ENCODE data around the gene GPR18. TPM values are rescaled to one million over a fixed set of nuclear protein-coding genes. Genes with fewer than 3 reads are reported as not detected.

The GPR18 gene
- total RNA-seq, 2 experiments from 2014 or later = 42.9 to 45.1 TPM

DNA sequence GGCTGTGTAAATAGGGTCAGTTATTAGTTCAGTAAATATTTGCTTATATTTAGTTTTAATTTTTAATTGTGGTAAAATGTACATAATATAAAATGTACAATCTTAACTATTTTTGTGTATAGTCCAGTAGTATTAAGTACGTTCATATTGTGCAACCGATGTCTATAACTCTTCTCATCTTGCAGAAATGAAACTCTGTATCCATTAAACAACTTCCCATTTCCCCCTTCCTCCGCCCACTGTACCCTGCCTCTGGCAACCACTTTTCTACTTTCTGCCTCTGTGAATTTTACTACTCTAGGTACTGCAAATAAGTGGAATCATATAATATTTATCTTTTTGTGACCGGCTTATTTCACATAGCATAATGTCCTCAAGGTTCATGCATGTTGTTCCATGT is 33.1 kb downstream of the GPR18 start:
- no peak for ATAC-seq (ENCODE audit: poor library complexity)

DNA sequence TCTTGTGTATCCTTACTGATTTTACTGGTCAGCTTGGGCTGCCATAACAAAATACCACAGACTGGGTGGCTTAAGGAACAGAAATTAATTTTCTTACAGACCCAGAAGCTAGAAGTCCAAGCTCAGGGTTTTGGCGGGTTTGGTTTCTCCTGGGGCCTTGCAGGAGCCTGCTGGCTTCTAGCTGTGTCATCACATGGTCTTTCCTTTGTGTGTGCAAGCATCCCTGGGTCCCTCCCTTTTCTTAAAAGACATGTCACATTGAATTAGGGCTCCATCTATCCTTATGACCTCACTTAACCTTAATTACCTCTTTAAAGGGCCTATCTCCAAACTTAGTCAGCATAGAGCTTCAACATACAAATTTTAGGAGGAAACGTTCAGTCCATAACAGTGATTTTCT is 34.2 kb downstream of the GPR18 start:
- ATAC-seq (ENCODE audit: poor library complexity) (no peak), DNase-seq (peak in 1 of 14 experiments; percentile 26)
- Mint-ChIP-seq H3K27me3 (no peaks in the 10 kb centered on the region), H3K9me3 (no peaks in the 10 kb centered on the region), H3K27ac (peak overlapping the region; percentile 100), H3K4me3 (peak overlapping the region; percentile 26), H3K36me3 (ENCODE audit: low read depth) (peaks cover 47% of the 10 kb centered on the region), H3K4me1 (ENCODE audit: low read depth) (peaks cover 91% of the 10 kb centered on the region)
- intact Hi-C loops (cut with DNase I, micrococcal nuclease) = no loop called here
- CTCF ChIA-PET = interaction anchor here (1.1 to 1.6 kb wide), 3 partner anchors 12 to 31 kb away, joined by 3 to 9 read pairs (median 4); partner anchors contain the start of gene UBAC2
- peak overlapping the region; percentile 26 to 29 for H3K27ac ChIP-seq (ENCODE audit: low read depth in 1 of 2, low read length in 2 of 2)
- H3K4me3 ChIP-seq (ENCODE audit: low read length) = no peak overlapping the region
- H3K4me1 ChIP-seq (ENCODE audit: insufficient read depth, low read length) = peaks cover 62% of the 10 kb centered on the region
- POLR2A ChIA-PET = interaction anchor here (0.6 to 1.7 kb wide), 9 partner anchors 9 to 382 kb away, joined by 3 to 14 read pairs (median 3); partner anchors contain the start of genes GPR18 and UBAC2
- H3K27me3 ChIP-seq (ENCODE audit: control insufficient read depth in 1 of 2, insufficient read depth in 2 of 2, low read length in 2 of 2) = no peaks in the 10 kb centered on the region
- H3K9me3 ChIP-seq (ENCODE audit: control insufficient read depth in 1 of 2, insufficient read depth in 1 of 2, low read length in 2 of 2) = no peaks in the 10 kb centered on the region
- peaks cover 12% of the 10 kb centered on the region for H3K36me3 ChIP-seq (ENCODE audit: insufficient read depth, low read length)
- TF ChIP-seq, protein P1, sequence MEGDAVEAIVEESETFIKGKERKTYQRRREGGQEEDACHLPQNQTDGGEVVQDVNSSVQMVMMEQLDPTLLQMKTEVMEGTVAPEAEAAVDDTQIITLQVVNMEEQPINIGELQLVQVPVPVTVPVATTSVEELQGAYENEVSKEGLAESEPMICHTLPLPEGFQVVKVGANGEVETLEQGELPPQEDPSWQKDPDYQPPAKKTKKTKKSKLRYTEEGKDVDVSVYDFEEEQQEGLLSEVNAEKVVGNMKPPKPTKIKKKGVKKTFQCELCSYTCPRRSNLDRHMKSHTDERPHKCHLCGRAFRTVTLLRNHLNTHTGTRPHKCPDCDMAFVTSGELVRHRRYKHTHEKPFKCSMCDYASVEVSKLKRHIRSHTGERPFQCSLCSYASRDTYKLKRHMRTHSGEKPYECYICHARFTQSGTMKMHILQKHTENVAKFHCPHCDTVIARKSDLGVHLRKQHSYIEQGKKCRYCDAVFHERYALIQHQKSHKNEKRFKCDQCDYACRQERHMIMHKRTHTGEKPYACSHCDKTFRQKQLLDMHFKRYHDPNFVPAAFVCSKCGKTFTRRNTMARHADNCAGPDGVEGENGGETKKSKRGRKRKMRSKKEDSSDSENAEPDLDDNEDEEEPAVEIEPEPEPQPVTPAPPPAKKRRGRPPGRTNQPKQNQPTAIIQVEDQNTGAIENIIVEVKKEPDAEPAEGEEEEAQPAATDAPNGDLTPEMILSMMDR (IDR thresholded peaks at IDR 0.05) = no peak

More for the DNA sequence above, 33.1 kb downstream of the GPR18 start:
- no peaks in the 10 kb centered on the region for H3K27me3 ChIP-seq (ENCODE audit: control insufficient read depth in 1 of 2, insufficient read depth in 2 of 2, low read length in 2 of 2)
- no peak overlapping the region for H3K27ac ChIP-seq (ENCODE audit: low read depth in 1 of 2, low read length in 2 of 2)
- H3K4me1 ChIP-seq (ENCODE audit: insufficient read depth, low read length) = peaks cover 65% of the 10 kb centered on the region
- POLR2A ChIA-PET = no interaction called here
- Mint-ChIP-seq H3K9me3 (no peaks in the 10 kb centered on the region), H3K4me3 (no peak overlapping the region), H3K27ac (peak overlapping the region; percentile 53), H3K36me3 (ENCODE audit: low read depth) (peaks cover 50% of the 10 kb centered on the region), H3K27me3 (no peaks in the 10 kb centered on the region), H3K4me1 (ENCODE audit: low read depth) (peaks cover 93% of the 10 kb centered on the region)
- H3K36me3 ChIP-seq (ENCODE audit: insufficient read depth, low read length) = peaks cover 12% of the 10 kb centered on the region
- CTCF ChIA-PET = no interaction called here
- H3K9me3 ChIP-seq (ENCODE audit: control insufficient read depth in 1 of 2, insufficient read depth in 1 of 2, low read length in 2 of 2) = no peaks in the 10 kb centered on the region
- H3K4me3 ChIP-seq (ENCODE audit: low read length) = no peak overlapping the region
- no peak for DNase-seq
- intact Hi-C loops (cut with DNase I, micrococcal nuclease) = no loop called here
- TF ChIP-seq, protein P1 (IDR thresholded peaks at IDR 0.05) = no peak

DNA sequence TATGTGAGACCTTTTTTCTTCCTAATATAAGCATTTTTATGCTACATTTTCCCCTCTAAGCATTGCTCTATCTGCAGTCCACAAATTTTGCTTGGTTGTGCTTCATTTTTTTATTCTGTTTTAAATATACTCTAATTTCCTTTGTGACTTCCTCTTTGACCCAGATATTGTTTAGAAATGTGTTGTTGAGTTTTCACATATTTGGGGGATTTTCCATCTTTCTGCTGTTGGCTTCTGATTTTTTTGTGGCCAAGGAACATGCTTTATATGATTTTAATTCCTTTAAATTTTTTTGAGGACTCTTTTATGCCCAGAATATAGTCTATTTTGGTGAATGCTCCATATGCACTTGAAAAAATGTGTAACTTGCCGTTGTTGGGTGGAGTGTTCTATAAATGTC is 34.6 kb downstream of the GPR18 start:
- peaks cover 91% of the 10 kb centered on the region for H3K4me1 Mint-ChIP-seq (ENCODE audit: low read depth)
- ATAC-seq (ENCODE audit: poor library complexity) = no peak
- H3K27ac Mint-ChIP-seq = peak overlapping the region; percentile 100
- no peaks in the 10 kb centered on the region for H3K27me3 Mint-ChIP-seq
- H3K4me3 ChIP-seq (ENCODE audit: low read length) = no peak overlapping the region
- POLR2A ChIA-PET = interaction anchor here (0.6 to 1.7 kb wide), 7 partner anchors 10 to 382 kb away, joined by 3 to 14 read pairs (median 3); partner anchors contain the start of genes GPR18 and UBAC2
- peaks cover 47% of the 10 kb centered on the region for H3K36me3 Mint-ChIP-seq (ENCODE audit: low read depth)
- peak in 3 of 14 experiments; percentile 33 to 45 (median 39) for DNase-seq
- intact Hi-C loops (cut with DNase I, micrococcal nuclease) = no loop called here
- H3K4me3 Mint-ChIP-seq = peak overlapping the region; percentile 26
- peaks cover 12% of the 10 kb centered on the region for H3K36me3 ChIP-seq (ENCODE audit: insufficient read depth, low read length)
- H3K27me3 ChIP-seq (ENCODE audit: control insufficient read depth in 1 of 2, insufficient read depth in 2 of 2, low read length in 2 of 2) = no peaks in the 10 kb centered on the region
- CTCF ChIA-PET = interaction anchor here (1.1 to 1.6 kb wide), 3 partner anchors 12 to 32 kb away, joined by 3 to 9 read pairs (median 4); partner anchors contain the start of gene UBAC2
- H3K9me3 ChIP-seq (ENCODE audit: control insufficient read depth in 1 of 2, insufficient read depth in 1 of 2, low read length in 2 of 2) = no peaks in the 10 kb centered on the region
- H3K4me1 ChIP-seq (ENCODE audit: insufficient read depth, low read length) = peaks cover 61% of the 10 kb centered on the region
- TF ChIP-seq, protein P1 (IDR thresholded peaks at IDR 0.05) = no peak
- H3K9me3 Mint-ChIP-seq = no peaks in the 10 kb centered on the region
- peak overlapping the region; percentile 26 to 29 for H3K27ac ChIP-seq (ENCODE audit: low read depth in 1 of 2, low read length in 2 of 2)

Data from CD4-positive, alpha-beta T cell (primary cell).